ENCODE results near the gene P4HA2. TPM values are rescaled to one million over a fixed set of nuclear protein-coding genes. Genes with fewer than 3 reads are reported as not detected.

P4HA2 gene
- total and polyA plus RNA-seq, 2 of the 13 experiments (the other 11 are each of a cell fraction or from before 2014, with no cell fraction given): 37.7 to 126 TPM

GRCh38 chr5:132227485-132228240 lies at the start of gene P4HA2 (continued):
- TF ChIP-seq ZNF274 (CRISPR knock-in tag; IDR thresholded peaks at IDR 0.05) (peak; percentile 78; the same call in 1 of the 2 replicates), STAT5B (CRISPR knock-in tag; IDR thresholded peaks at IDR 0.05) (no peak), FOXO4 (CRISPR knock-in tag; conservative IDR thresholded peaks at IDR 0.05) (no peak), FLYWCH1 (CRISPR knock-in tag; IDR thresholded peaks at IDR 0.05) (no peak), CENPBD1 (CRISPR knock-in tag; IDR thresholded peaks at IDR 0.05; ENCODE audit: borderline replicate concordance, low read depth) (no peak; the same call in 1 of the 2 replicates), ZNF318 (CRISPR knock-in tag; IDR thresholded peaks at IDR 0.05) (0 out of 2 replicates have a peak, but pooled peaks have one; percentile 28), CEBPZ (IDR thresholded peaks at IDR 0.05; ENCODE audit: low read length) (no peak), TEF (CRISPR knock-in tag; IDR thresholded peaks at IDR 0.05) (no peak), ZNF451 (CRISPR knock-in tag; IDR thresholded peaks at IDR 0.05) (peak; percentile 81; the same call in 1 of the 2 replicates), ZSCAN21 (CRISPR knock-in tag; IDR thresholded peaks at IDR 0.05; ENCODE audit: borderline replicate concordance) (peak; percentile 74; the same call in 1 of the 2 replicates), MBNL3 (CRISPR knock-in tag; conservative IDR thresholded peaks at IDR 0.05) (no peak), FOXJ3 (CRISPR knock-in tag; IDR thresholded peaks at IDR 0.05; ENCODE audit: borderline replicate concordance) (no peak)
